GM13976 (cell line): ENCODE measurements around the gene PDZRN3.

Experiments used
- DNase-seq: peaks from one replicate; pipeline ENCODE4 v3.0.0; 2012; ENCODE audit warnings: low spot score
- CTCF ChIP-seq: IDR thresholded peaks from 2 replicates; pipeline ENCODE4 v1.5.1; 2012; ENCODE audit warnings: borderline replicate concordance, mild to moderate bottlenecking; ENCODE audit not compliant: insufficient read depth; ENCODE audit errors: extremely low read depth, missing control alignments, control extremely low read depth
- in situ Hi-C: fragments of 300-500 bp; cut with MboI; formaldehyde crosslinking; loops from one replicate; pipeline ENCODE4 v1.12.0; 2022; ENCODE audit warnings: low sequenced_read_pairs, mixed read lengths, inconsistent platforms; ENCODE audit not compliant: unreplicated experiment

The PDZRN3 gene

GRCh38 chr3:73492186-73492585 lies 132.6 kb downstream of the PDZRN3 start:
- TF ChIP-seq CTCF = no peak
- in situ Hi-C loops = loop anchor here (10.0 kb wide), 1 partner anchor 387 kb away; no protein-coding TSS in a partner anchor
- DNase-seq = no peak

GRCh38 chr3:73491287-73491662 lies 133.5 kb downstream of the PDZRN3 start:
- no peak for DNase-seq
- no peak for TF ChIP-seq CTCF
- in situ Hi-C loops = loop anchor here (10.0 kb wide), 1 partner anchor 386 kb away; no protein-coding TSS in a partner anchor

- TF ChIP-seq CTCF = no peak
- in situ Hi-C loops = loop anchor here (10.0 kb wide), 1 partner anchor 386 kb away; no protein-coding TSS in a partner anchor
- no peak for DNase-seq
Observed at GRCh38 chr3:73490453-73491286, 134.1 kb downstream of the PDZRN3 start.

- in situ Hi-C loops = no loop called here
- DNase-seq = no peak
- no peak for TF ChIP-seq CTCF
Observed at GRCh38 chr3:73485877-73486330, 138.8 kb downstream of the PDZRN3 start.

GRCh38 chr3:73484656-73485248 lies 140.0 kb downstream of the PDZRN3 start:
- no peak for TF ChIP-seq CTCF
- in situ Hi-C loops = no loop called here
- DNase-seq = peak; percentile 26

- DNase-seq = no peak
- no peak for TF ChIP-seq CTCF
- in situ Hi-C loops = no loop called here
Observed at GRCh38 chr3:73481888-73482287, 142.9 kb downstream of the PDZRN3 start.
